ENCODE results near the gene DOK7.

Gene DOK7

GRCh38 chr4:3435686-3435956, 27.5 kb upstream of the DOK7 start:
- DNase-seq (ENCODE audit: insufficient read length, low spot score): no peak
- no peak for FAIRE-seq
- TF ChIP-seq POLR2AphosphoS5 (IDR thresholded peaks at IDR 0.05; ENCODE audit: low read depth, low read length): no peak
- no peak for TF ChIP-seq SPI1 (IDR thresholded peaks at IDR 0.05; ENCODE audit: low read depth, low read length)
- TF ChIP-seq PAX5 (IDR thresholded peaks at IDR 0.05; ENCODE audit: insufficient read depth, low read length, severe bottlenecking): no peak
- TF ChIP-seq TAF1 (IDR thresholded peaks at IDR 0.05; ENCODE audit: low read depth, low read length): no peak
- TF ChIP-seq POU2F2 (IDR thresholded peaks at IDR 0.05; ENCODE audit: low read depth, low read length): no peak
- TF ChIP-seq POLR2A (IDR thresholded peaks at IDR 0.05; ENCODE audit: low read depth, low read length): no peak

GRCh38 chr4:3436048-3436797, 26.9 kb upstream of the DOK7 start:
- FAIRE-seq (no peak), DNase-seq (ENCODE audit: insufficient read length, low spot score) (no peak)
- TF ChIP-seq POLR2AphosphoS5 (IDR thresholded peaks at IDR 0.05; ENCODE audit: low read depth, low read length): no peak
- TF ChIP-seq POLR2A (IDR thresholded peaks at IDR 0.05; ENCODE audit: low read depth, low read length): no peak
- no peak for TF ChIP-seq PAX5 (IDR thresholded peaks at IDR 0.05; ENCODE audit: insufficient read depth, low read length, severe bottlenecking)
- TF ChIP-seq POU2F2 (IDR thresholded peaks at IDR 0.05; ENCODE audit: low read depth, low read length): no peak
- TF ChIP-seq TAF1 (IDR thresholded peaks at IDR 0.05; ENCODE audit: low read depth, low read length): no peak
- TF ChIP-seq SPI1 (IDR thresholded peaks at IDR 0.05; ENCODE audit: low read depth, low read length): no peak

GRCh38 chr4:3436798-3437581, 26.1 kb upstream of the DOK7 start:
- TF ChIP-seq POLR2A (IDR thresholded peaks at IDR 0.05; ENCODE audit: low read depth, low read length) (no peak), SPI1 (IDR thresholded peaks at IDR 0.05; ENCODE audit: low read depth, low read length) (no peak), PAX5 (IDR thresholded peaks at IDR 0.05; ENCODE audit: insufficient read depth, low read length, severe bottlenecking) (no peak), POLR2AphosphoS5 (IDR thresholded peaks at IDR 0.05; ENCODE audit: low read depth, low read length) (no peak), TAF1 (IDR thresholded peaks at IDR 0.05; ENCODE audit: low read depth, low read length) (no peak), POU2F2 (IDR thresholded peaks at IDR 0.05; ENCODE audit: low read depth, low read length) (no peak)
- no peak for FAIRE-seq
- no peak for DNase-seq (ENCODE audit: insufficient read length, low spot score)

- DNase-seq (ENCODE audit: insufficient read length, low spot score) (no peak), FAIRE-seq (no peak)
- no peak for TF ChIP-seq POLR2AphosphoS5 (IDR thresholded peaks at IDR 0.05; ENCODE audit: low read depth, low read length)
Measured at GRCh38 chr4:3437582-3437936, 25.5 kb upstream of the DOK7 start.

GRCh38 chr4:3437998-3438846, 24.9 kb upstream of the DOK7 start:
- DNase-seq (ENCODE audit: insufficient read length, low spot score) (no peak), FAIRE-seq (no peak)
- TF ChIP-seq TAF1 (IDR thresholded peaks at IDR 0.05; ENCODE audit: low read depth, low read length) (no peak), SPI1 (IDR thresholded peaks at IDR 0.05; ENCODE audit: low read depth, low read length) (no peak), POU2F2 (IDR thresholded peaks at IDR 0.05; ENCODE audit: low read depth, low read length) (no peak)

- no peak for TF ChIP-seq TAF1 (IDR thresholded peaks at IDR 0.05; ENCODE audit: low read depth, low read length)
- TF ChIP-seq POU2F2 (IDR thresholded peaks at IDR 0.05; ENCODE audit: low read depth, low read length): no peak
- TF ChIP-seq PAX5 (IDR thresholded peaks at IDR 0.05; ENCODE audit: insufficient read depth, low read length, severe bottlenecking): no peak
- TF ChIP-seq SPI1 (IDR thresholded peaks at IDR 0.05; ENCODE audit: low read depth, low read length): no peak
- TF ChIP-seq POLR2AphosphoS5 (IDR thresholded peaks at IDR 0.05; ENCODE audit: low read depth, low read length): no peak
- TF ChIP-seq POLR2A (IDR thresholded peaks at IDR 0.05; ENCODE audit: low read depth, low read length): no peak
- FAIRE-seq (no peak), DNase-seq (ENCODE audit: insufficient read length, low spot score) (no peak)
Measured at GRCh38 chr4:3438847-3439180, 24.3 kb upstream of the DOK7 start.

- TF ChIP-seq PAX5 (IDR thresholded peaks at IDR 0.05; ENCODE audit: insufficient read depth, low read length, severe bottlenecking): no peak
- no peak for TF ChIP-seq POLR2AphosphoS5 (IDR thresholded peaks at IDR 0.05; ENCODE audit: low read depth, low read length)
- TF ChIP-seq POU2F2 (IDR thresholded peaks at IDR 0.05; ENCODE audit: low read depth, low read length): no peak
- TF ChIP-seq POLR2A (IDR thresholded peaks at IDR 0.05; ENCODE audit: low read depth, low read length): no peak
- TF ChIP-seq SPI1 (IDR thresholded peaks at IDR 0.05; ENCODE audit: low read depth, low read length): no peak
- TF ChIP-seq TAF1 (IDR thresholded peaks at IDR 0.05; ENCODE audit: low read depth, low read length): no peak
- no peak for DNase-seq (ENCODE audit: insufficient read length, low spot score)
- no peak for FAIRE-seq
Measured at GRCh38 chr4:3439391-3439790, 23.7 kb upstream of the DOK7 start.

GRCh38 chr4:3440011-3440410, 23.1 kb upstream of the DOK7 start:
- DNase-seq (ENCODE audit: insufficient read length, low spot score): no peak
- FAIRE-seq: no peak
- TF ChIP-seq SPI1 (IDR thresholded peaks at IDR 0.05; ENCODE audit: low read depth, low read length): no peak
- no peak for TF ChIP-seq POLR2A (IDR thresholded peaks at IDR 0.05; ENCODE audit: low read depth, low read length)
- no peak for TF ChIP-seq TAF1 (IDR thresholded peaks at IDR 0.05; ENCODE audit: low read depth, low read length)
- no peak for TF ChIP-seq POU2F2 (IDR thresholded peaks at IDR 0.05; ENCODE audit: low read depth, low read length)
- no peak for TF ChIP-seq PAX5 (IDR thresholded peaks at IDR 0.05; ENCODE audit: insufficient read depth, low read length, severe bottlenecking)
- no peak for TF ChIP-seq POLR2AphosphoS5 (IDR thresholded peaks at IDR 0.05; ENCODE audit: low read depth, low read length)

- DNase-seq (ENCODE audit: insufficient read length, low spot score) (no peak), FAIRE-seq (no peak)
- no peak for TF ChIP-seq PAX5 (IDR thresholded peaks at IDR 0.05; ENCODE audit: insufficient read depth, low read length, severe bottlenecking)
- TF ChIP-seq SPI1 (IDR thresholded peaks at IDR 0.05; ENCODE audit: low read depth, low read length): no peak
- TF ChIP-seq POLR2A (IDR thresholded peaks at IDR 0.05; ENCODE audit: low read depth, low read length): no peak
- no peak for TF ChIP-seq POLR2AphosphoS5 (IDR thresholded peaks at IDR 0.05; ENCODE audit: low read depth, low read length)
Measured at GRCh38 chr4:3440979-3441500, 22.1 kb upstream of the DOK7 start.
